GM21528 (cell line): ENCODE measurements around the gene ULK3.

Source experiments
- ATAC-seq: cut with Tn5 transposase; IDR thresholded peaks from one replicate; pipeline ENCODE4 v1.9.1; 2021; ENCODE audit warnings: mild to moderate bottlenecking, moderate library complexity; ENCODE audit not compliant: unreplicated experiment, low FRiP score

The ULK3 gene

DNA sequence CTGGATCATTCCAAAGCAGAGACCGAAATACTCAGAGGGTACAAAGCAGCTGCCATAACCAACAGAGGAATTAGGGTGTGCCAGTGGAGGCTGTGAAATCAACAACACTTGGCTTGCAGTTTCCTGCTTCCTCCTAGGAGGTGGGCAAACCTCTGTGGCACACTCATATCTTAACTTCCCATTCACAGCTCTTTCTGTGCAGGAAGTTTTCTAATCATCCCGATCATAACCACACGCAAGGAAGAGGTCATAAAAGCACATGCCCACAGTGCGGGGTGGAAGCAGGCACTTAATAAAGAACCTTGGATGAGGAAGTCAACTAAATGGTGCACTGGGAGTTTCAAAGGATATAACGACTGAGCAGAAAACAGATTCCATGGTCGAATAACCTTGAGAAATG, 25.1 kb upstream of the ULK3 start:
- ATAC-seq, result no peak

DNA sequence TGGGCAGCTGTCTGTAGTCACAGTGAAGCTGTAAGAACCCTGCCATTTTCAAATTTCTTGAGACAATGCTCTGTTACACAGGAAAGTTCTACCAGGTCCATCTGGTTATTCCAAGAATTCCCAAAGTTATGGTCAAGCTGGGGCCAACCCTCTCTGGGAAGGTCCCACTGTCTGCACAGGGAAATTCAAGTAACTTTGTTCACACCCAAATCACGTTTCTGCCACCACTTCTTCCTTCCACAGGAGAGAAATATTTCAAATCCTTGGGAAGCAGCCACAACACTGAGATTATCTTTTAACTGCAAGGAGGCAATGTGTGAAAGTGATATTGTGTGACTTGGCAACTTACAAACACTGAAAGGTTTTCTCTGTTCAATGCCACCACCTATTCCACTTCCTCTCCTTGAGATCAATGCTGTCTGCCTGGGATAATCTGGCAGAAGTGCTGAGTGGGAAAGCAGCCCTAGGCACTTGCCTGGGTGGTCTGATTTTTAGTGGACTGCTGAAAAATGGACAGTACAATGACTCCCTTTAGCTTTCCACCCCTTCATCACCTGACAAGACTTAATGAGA, 24.6 kb upstream of the ULK3 start:
- no peak for ATAC-seq

DNA sequence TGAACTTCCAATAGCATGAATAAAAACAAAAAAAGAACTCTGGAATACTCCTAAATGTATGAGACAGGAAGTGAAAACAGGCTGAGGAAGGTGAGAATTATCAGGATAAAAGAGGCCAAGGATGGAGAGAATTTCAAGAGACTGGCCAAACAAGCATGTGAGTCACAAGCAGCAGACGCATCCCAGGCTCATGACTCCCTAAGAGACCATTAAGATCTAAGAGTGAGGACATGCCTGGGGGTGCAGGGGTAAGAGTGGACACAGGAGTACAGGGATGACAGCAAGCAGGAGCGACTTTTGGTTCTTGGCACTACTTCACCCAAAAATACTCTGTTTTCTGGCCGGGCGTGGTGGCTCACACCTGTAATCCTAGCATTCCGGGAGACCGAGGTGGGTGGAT, 23.1 kb upstream of the ULK3 start:
- no peak for ATAC-seq

DNA sequence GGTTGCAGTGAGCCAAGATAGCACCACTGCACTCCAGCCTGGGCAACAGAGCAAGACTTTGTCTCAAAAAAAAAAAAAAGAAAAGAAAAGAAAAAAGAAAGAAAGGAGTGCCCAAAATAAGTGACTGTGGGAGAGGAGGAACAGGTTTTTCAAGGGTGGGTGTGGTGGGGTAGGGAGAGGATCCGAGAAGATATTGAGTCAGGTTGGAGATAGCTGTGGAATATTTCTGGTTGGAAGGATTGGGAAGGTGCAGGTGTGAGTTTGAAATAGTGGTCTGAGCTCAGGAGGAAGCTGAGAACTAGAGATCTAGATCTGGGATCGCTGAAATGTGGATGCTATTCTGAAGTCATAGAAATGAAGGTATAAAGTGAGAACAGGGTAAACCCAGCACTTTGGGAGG, 22.4 kb upstream of the ULK3 start:
- no peak for ATAC-seq

DNA sequence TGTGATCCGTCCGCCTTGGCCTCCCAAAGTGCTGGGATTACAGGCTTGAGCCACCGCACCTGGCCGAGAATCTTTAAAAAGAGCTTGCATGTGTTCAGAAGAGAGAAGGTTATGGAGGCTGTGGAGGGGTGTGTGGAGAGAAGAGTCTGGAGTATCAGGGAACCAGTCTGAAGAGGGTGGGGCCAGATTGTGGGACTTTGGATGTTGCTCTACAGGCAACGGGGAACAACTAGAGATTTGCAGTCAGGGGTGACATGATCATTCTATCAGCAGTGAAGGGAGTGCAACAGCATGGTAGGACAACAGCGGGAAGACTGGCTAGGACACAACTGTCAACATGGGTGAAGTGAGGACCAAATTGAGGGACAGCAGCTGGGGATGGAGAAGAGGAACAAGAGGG, 21.3 kb upstream of the ULK3 start:
- ATAC-seq, result no peak

DNA sequence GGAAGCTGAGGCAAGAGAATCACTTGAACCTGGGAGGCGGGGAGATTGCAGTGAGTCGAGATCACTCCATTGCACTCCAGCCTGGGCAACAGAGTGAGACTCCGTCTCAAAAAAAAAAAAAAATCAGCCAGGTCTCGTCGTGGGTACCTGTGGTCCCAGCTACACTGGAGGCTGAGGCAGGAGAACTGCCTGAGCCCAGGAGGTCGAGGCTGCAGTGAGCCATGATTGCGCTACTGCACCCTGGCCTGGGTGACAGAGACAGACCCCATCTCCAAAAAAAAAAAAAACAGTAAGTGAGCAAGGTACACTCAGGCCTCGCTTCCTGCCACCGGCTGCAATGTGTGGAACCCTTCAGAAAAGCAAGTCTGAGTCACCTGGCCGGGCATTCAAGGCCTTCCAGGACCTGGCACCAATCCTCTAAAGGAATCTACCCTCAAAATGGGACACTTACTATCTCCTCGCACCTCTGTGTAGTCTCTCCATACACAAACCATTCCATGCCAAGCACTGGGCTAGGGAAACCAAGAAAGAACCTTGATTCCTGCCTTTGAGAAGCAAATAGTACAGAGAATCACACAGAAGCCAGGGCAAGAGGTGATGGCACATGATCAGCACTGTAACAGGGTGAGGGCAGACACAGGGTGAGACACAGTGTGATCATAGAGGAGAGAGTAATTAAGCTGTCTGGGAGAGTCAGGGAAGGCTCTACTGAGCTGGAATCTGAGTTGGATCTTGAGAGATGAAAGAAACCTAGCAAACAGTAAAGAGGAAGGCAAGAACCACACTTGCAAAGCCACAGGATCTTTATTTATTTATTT, 20.5 kb upstream of the ULK3 start:
- no peak for ATAC-seq

DNA sequence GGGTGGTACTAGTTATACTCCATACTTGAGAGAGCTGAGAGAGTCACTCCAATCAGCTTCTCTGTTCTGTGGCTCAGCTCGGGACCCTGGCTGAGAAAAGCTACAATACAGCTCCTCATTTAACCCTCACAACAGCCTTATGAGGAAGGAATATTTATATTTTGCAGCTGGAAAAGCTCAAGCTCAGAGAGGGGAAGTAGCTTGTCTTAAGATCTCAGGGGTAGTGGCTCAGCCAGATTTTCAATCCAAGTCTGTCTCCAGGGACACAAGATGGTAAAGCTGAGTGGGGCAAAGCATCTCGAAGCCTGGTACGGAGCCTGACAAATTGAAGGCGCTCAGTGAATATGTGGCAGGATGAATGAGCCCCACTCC, 15.4 kb upstream of the ULK3 start:
- no peak for ATAC-seq

DNA sequence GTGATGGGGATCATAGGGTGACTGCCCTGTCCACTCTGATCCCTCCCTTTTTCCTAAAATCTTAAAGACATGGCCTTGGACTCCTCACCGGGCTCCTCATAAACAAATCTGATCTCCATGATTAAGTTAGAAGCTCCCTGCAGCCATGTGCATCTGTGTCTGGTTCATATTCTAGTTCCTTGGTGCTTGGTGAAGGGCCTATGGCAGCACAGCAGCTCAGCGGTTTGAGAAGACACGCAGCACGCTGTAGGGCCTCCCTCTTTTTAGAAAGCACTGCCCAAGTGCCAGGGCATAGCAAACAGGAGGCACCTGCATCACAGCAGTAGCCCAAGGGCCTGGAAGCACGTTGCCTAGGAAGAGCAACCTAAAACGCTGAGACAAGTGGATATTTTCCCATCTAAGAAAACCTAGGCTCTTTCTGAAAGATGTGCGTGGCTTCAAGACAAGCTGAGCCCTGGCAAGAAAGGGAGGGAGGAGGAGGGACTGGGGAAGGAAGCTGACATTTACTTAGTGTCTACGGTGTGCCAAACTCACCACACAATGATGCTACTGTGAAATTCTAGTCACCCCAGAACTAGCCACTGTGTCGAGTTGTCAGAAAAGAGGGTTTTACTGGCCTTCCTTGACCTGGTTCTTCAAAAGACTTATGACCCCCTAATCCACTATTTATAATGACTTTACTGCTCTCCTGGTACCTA, 14.9 kb upstream of the ULK3 start:
- ATAC-seq, result no peak

DNA sequence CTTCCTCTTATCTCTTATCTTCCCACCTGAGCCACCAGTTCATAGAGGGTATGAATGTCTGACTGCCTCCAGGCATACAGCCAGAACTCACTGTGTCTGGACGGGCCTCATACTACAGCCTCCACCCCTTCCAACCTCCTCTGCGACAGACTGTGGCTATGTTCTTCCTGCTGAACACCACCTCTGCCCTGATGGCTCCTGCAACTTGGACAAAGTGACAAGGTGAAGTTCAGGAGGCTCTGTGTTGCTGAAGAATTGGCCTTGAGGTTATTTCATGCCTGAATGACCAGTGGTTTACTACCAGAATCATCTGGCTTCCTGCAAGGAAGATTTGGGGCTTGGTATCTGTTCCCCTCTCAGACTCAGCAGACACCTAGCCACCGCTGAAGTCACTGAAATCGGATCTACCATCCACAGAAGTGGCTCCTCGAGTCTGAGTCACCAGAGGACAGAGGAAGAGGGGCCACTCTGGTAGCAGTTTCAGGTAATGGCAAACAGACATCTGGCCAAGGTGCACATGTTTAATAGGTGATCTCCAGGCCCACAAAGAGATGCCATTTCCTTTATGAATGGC, 14.2 kb upstream of the ULK3 start:
- ATAC-seq, result no peak

DNA sequence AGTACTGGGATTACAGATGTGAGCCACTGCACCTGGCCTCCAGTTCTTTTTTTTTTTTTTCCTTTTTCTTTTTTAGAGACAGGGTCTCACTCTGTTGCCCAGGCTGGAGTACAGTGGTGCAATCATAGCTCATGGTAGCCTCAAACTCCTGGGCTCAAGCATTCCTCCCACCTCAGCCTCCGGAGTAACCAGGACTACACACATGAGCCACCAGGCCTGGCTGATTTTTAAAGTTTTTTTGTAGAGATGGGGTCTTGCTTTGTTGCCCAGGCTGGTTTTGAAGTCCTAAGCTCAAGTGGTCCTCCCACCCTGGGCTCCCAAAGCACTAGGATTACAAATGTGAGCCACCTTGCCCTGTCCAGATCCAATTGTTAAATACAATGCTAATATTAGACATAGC, 13.6 kb upstream of the ULK3 start:
- no peak for ATAC-seq

DNA sequence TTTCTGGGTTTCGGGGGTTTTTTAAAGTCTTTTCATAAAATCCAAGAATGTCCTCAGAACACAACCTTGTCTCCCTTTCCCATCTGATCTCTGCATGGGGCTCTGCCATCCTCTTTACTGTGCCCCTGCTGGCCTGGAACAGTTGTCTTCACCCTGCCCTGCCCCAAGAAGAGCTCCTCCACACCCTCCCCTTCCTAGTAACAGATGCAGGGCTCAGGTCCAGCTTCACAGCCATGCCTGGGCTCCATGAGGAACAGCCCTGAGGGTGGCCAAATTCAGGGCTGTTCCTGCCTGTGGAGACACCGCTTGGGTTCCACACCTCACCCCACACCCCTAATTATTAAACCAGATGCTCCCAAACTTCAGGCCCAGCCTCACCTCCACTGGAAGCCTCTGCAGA, 12.9 kb upstream of the ULK3 start:
- ATAC-seq, result no peak

DNA sequence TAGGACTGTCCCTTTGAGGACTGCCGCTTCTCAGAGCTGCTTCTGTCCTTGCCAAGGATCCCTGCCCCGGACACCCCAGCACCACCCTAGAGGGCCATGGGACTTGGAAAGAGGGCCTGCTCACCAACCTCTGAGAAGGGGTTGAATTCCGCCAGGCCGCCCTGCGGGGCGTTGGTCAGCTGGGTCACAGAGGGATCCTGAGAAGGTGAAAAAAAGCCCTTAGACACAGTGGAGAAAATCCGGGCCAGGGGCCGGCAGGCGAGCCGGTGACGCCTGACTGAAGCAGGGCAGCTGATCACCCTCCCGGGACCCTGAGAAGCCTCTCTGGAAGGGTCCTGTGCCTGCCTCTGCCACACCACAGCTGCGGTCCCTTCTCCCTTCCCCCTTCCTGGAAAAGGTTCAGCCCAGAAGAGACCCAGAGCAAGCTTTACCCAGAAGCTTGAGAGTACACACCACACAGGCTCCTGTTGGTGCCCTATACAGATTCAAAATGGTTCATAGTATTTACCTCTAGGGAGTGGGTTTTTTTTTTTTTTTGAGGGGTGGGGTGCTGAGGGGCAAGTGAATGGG, 11.6 kb upstream of the ULK3 start:
- no peak for ATAC-seq

DNA sequence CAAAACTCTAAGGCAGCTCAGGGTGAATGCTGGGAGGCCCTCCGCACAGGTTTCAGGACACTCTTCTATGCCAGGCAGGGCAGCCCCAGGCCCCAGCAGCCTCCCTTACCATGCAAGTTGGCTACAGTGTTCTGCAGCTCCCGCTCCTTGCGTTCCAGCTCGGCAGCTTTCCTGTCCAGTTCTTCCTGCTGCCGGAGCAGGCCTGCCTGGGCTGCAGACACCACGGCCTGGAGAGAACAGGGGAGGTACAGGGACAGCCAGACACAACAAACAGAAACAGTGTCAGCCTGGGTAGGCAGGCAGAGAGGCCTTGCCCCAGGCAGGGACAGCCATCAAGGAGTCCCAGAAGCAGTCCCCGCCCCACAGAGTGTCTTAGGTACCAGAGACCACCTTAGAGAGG, 9.0 kb upstream of the ULK3 start:
- ATAC-seq, result no peak

DNA sequence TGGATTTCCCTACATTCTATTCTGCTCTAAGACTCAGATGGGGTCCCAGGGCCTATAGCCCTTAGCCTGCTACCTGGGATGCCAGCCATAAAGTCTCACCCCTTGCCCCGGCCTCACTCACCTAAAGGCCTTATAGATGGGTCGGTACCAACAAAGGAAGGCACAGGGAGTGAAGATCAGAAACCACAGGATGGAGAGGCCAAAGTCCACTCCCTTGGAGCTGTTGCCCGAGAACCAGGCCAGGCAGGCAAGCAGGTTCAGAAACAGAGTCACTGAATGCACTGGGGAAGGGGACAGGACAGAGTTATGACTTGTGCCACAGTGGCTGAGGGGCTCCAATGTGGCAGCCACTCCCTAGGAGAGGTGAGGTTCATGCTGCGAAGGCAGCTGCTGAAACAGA, 7.4 kb upstream of the ULK3 start:
- ATAC-seq, result no peak

DNA sequence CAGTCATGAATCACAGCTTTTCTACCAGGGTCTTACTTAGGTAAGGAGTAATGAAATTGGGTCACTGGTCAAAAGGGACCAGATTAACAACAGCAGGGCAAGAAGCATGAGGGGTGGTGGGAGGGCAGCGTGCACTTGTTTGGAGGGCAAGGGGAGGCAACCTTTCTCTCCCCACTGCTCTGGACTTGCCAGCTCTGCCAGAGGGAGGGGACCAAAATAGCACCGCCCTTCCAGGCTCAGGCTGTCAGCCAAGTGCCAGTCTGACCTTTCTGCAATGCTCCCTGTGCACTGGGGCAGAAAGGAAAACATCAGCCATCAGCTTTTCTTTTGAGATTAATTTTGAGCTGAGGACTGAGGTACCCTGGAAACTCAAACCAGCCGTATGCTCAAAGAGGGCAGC, 4.5 kb upstream of the ULK3 start:
- ATAC-seq, result no peak

DNA sequence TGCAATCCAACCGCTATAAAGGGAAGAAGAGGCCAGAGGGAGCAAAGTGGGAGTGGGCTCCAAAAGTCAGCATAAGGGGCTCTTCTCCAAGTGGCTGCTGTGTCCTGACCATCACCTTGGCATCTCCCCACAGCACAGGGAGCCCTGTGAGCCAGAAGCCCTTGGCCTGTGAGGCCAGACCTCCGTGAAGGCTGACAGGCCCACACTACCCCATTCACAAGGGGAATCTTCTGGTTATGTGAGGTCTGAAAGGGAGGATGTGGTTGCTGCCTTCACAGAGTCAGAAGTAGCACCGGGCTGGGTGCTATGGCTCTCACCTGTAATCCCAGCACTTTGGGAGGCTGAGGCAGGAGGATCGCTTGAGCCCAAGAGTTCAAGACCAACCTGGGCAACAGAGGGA, 2.6 kb upstream of the ULK3 start:
- no peak for ATAC-seq

DNA sequence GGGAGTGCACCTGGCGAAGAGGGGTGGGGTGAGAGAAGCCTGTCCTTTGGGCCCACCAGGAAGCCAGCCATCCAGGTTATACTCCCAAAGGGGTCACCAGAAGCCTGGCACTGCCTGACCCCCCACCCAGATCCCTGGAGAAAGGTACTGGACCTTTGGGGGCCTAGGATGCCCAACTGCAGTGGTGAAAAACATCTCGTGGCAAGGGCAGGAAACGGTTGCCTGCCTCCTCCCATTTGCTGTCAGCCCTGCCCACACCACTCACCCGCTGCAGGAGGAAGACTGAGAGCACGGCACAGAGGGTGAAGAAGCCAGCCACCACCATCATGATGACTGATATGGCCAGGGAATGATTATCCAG, 2.2 kb upstream of the ULK3 start:
- no peak for ATAC-seq

DNA sequence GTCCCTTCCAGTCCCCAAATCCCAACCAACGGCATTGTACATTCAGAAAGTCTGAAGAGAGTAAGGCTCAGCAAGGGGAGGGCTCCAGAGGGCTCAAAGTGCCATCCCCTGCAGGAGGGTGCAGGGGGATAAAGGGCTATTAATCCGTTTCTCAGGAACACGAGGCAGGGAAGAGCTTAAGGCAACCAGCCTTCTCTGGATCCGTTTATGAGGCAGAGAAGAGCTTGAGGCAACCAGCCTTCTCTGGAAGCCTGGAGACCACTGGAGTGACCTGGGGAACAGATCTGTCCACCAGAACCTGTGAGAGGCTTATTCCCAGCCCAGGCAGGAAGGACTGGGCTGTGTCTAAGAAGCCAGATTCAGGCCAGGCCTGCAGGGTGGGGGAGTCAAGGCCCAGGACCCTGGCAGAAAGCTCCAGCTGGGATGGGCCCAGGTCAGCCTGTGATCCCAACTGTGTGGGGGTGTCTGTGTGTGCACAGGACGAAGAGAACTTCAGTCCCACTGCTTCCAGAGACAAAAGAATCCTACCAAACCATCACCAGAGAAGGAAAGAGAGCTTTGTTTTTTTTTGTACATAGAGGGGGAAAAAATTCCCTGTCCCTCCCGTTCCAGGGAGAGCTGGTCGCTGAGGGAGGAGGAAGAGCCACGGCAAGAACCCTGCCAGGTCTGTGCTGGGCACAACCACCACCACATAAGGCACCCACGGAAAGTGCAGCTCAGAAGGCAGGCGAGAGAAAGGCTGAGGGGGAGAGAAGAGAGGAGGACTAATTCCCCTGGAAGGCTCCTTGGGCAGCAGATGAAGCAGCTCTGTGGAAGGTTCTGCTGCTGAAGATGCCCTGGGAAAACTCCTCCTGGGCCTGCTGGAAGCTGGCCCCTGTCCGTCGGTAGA, 1.6 kb upstream of the ULK3 start:
- no peak for ATAC-seq

DNA sequence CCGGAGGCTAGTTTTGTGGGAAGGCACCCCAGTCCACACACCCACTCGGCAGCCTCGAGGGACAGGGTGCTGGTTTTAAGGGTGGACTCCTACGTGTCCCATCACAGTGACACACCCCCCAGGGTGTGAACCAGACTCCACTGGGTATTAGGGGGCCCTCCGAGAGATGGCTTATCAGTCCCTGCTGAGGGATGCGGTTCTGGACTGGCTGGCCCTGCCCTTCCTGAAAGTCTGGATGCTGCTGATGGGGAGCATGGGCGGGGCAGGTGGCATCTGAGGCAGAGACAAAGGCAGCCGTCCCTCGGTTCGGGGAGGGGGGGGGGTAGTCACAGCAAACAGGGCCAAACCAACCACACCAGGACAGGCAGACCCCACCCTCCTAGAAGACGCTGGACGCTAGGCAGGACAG, 939 bp upstream of the ULK3 start:
- no peak for ATAC-seq

DNA sequence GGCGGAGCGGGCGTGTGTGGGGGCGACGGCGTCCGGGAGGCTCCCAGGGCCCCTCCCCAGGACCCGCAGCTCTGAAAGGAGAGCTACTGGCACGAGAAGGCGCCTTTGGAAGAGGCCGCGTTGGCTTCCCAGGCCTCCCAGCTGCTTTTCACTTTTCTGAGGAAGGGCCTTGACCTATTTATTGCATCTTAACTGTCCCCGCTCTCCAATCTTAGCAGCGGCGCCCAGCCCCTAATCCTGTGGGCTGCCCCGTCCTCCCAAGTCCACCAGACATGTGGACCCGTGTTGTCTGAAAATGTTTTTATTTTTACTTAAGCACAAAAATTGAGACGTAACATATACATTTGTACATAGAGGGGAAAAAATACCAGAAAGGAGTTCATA, 481 bp upstream of the ULK3 start:
- ATAC-seq, result no peak
